Measurements from ENCODE around the gene TMEM52B. TPM values are rescaled to one million over a fixed set of nuclear protein-coding genes. Genes with fewer than 3 reads are reported as not detected.
"Not testable (repeated sequence)": the region's sequence is repeated elsewhere in the genome, so short reads cannot be mapped to it uniquely, and the experiment has no call there.

Gene TMEM52B
- total and polyA plus RNA-seq, 2 donors from 2014 or later, result 25.7 to 292 TPM

DNA sequence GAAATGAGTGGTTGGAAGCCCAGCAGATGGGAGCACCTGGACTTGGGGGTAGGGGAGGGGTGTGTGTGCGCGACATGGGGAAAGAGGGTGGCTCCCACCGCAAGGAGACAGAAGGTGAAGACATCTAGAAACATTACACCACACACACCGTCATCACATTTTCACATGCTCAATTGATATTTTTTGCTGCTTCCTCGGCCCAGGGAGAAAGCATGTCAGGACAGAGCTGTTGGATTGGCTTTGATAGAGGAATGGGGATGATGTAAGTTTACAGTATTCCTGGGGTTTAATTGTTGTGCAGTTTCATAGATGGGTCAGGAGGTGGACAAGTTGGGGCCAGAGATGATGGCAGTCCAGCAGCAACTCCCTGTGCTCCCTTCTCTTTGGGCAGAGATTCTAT is 43.0 kb downstream of the TMEM52B start:
- Histone ChIP-seq H3K9ac (ENCODE audit: low read length in 3 of 3) (no peak overlapping the region), H3K4me3 (ENCODE audit: low read length in 3 of 3) (no peak overlapping the region), H3K36me3 (ENCODE audit: control insufficient read depth in 2 of 3, insufficient read depth in 3 of 3, low read length in 3 of 3) (peaks cover 6 to 54% (median 43%) of the 10 kb centered on the region in 3 donors), H3K4me1 (ENCODE audit: control insufficient read depth in 2 of 3, insufficient read depth in 2 of 3, low read depth in 1 of 3, low read length in 3 of 3) (peaks cover 0 to 8% (median 0%) of the 10 kb centered on the region in 3 donors), H3K9me3 (ENCODE audit: control insufficient read depth in 2 of 3, insufficient read depth in 1 of 3, low read length in 3 of 3) (no peaks in the 10 kb centered on the region), H3K27ac (ENCODE audit: low read depth in 2 of 2, low read length in 2 of 2) (no peak overlapping the region), H3K27me3 (ENCODE audit: control insufficient read depth, insufficient read depth, low read length) (no peaks in the 10 kb centered on the region)
- TF ChIP-seq, protein P1, sequence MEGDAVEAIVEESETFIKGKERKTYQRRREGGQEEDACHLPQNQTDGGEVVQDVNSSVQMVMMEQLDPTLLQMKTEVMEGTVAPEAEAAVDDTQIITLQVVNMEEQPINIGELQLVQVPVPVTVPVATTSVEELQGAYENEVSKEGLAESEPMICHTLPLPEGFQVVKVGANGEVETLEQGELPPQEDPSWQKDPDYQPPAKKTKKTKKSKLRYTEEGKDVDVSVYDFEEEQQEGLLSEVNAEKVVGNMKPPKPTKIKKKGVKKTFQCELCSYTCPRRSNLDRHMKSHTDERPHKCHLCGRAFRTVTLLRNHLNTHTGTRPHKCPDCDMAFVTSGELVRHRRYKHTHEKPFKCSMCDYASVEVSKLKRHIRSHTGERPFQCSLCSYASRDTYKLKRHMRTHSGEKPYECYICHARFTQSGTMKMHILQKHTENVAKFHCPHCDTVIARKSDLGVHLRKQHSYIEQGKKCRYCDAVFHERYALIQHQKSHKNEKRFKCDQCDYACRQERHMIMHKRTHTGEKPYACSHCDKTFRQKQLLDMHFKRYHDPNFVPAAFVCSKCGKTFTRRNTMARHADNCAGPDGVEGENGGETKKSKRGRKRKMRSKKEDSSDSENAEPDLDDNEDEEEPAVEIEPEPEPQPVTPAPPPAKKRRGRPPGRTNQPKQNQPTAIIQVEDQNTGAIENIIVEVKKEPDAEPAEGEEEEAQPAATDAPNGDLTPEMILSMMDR (IDR thresholded peaks at IDR 0.05; ENCODE audit: borderline replicate concordance, extremely low read depth, insufficient read depth), result no peak
- FAIRE-seq (no peak), DNase-seq (no peak)
- intact Hi-C loops (cut with DNase I), result no loop called here

DNA sequence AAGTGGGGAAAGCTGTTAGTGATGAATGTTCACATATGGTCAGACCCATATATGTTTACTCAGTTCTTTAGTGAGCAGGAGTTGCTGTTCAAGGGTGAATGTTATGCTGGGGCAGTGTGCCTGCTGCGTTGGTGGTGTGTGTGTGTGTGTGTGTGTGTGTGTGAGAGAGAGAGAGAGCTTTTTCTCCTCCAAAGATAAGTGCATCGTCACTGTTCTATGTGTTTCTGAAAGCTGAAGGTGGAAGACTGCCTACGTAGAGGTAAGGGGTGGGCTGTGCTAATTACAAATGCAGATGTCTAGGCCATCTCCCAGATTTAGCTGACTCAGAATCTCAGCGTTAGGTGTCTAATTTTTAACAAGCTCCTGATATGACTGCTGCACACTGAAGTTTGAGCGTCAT is 44.4 kb downstream of the TMEM52B start:
- intact Hi-C loops (cut with DNase I), result no loop called here
- Histone ChIP-seq H3K4me3 (ENCODE audit: low read length in 3 of 3) (no peak overlapping the region), H3K9me3 (ENCODE audit: control insufficient read depth in 2 of 3, insufficient read depth in 1 of 3, low read length in 3 of 3) (no peaks in the 10 kb centered on the region), H3K4me1 (ENCODE audit: control insufficient read depth in 2 of 3, insufficient read depth in 2 of 3, low read depth in 1 of 3, low read length in 3 of 3) (peaks cover 0 to 8% (median 0%) of the 10 kb centered on the region in 3 donors), H3K36me3 (ENCODE audit: control insufficient read depth in 2 of 3, insufficient read depth in 3 of 3, low read length in 3 of 3) (peaks cover 6 to 44% (median 40%) of the 10 kb centered on the region in 3 donors), H3K9ac (ENCODE audit: low read length in 3 of 3) (no peak overlapping the region), H3K27me3 (ENCODE audit: control insufficient read depth, insufficient read depth, low read length) (no peaks in the 10 kb centered on the region), H3K27ac (ENCODE audit: low read depth in 2 of 2, low read length in 2 of 2) (no peak overlapping the region)
- FAIRE-seq (no peak), DNase-seq (no peak)
- TF ChIP-seq, protein P1 (IDR thresholded peaks at IDR 0.05; ENCODE audit: borderline replicate concordance, extremely low read depth, insufficient read depth), result no peak

DNA sequence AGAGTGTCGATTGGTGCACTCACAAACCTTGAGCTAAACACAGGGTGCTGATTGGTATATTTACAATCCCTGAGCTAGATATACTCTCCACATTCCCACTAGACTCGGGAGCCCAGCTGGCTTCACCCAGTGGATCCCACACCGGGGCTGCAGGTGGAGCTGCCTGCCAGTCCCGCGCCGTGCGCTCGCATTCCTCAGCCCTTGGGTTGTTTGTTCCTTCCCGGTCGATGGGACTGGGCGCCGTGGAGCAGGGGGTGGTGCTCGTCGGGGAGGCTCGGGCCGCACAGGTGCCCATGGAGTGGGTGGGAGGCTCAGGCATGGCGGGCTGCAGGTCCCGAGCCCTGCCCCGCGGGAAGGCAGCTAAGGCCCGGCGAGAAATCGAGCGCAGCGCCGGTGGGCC is 46.6 kb downstream of the TMEM52B start:
- H3K4me1 ChIP-seq (ENCODE audit: control insufficient read depth in 2 of 3, insufficient read depth in 2 of 3, low read depth in 1 of 3, low read length in 3 of 3); intact Hi-C loops (cut with DNase I); H3K4me3 ChIP-seq (ENCODE audit: low read length in 3 of 3); H3K27ac ChIP-seq (ENCODE audit: low read depth in 2 of 2, low read length in 2 of 2); H3K27me3 ChIP-seq (ENCODE audit: control insufficient read depth, insufficient read depth, low read length); FAIRE-seq; H3K9ac ChIP-seq (ENCODE audit: low read length in 3 of 3); DNase-seq; H3K9me3 ChIP-seq (ENCODE audit: control insufficient read depth in 2 of 3, insufficient read depth in 1 of 3, low read length in 3 of 3): not testable (repeated sequence)
- peaks cover 6 to 32% (median 32%) of the 10 kb centered on the region in 3 donors for H3K36me3 ChIP-seq (ENCODE audit: control insufficient read depth in 2 of 3, insufficient read depth in 3 of 3, low read length in 3 of 3)

DNA sequence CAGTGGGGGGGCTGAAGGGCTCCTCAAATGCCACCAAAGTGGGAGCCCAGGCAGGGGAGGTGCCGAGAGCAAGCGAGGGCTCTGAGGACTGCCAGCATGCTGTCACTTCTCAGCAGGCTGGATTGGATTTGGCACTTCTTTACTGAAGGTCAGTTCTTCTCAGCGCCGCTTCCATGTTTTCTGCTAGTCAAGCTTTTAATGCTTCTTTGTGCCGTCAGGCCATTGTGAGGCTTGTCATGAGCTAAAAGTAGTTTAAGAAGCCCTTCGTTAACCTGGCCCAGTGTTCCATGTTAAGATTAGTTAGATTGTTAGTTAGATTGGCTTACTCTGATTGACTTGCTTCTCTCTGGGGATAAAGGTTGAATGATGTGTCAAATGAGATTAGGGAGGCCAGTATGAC is 47.3 kb downstream of the TMEM52B start:
- intact Hi-C loops (cut with DNase I), result no loop called here
- DNase-seq (no peak), FAIRE-seq (no peak)
- H3K9ac ChIP-seq (ENCODE audit: low read length in 3 of 3), result no peak overlapping the region
- TF ChIP-seq, protein P1 (IDR thresholded peaks at IDR 0.05; ENCODE audit: borderline replicate concordance, extremely low read depth, insufficient read depth), result no peak
- peaks cover 6 to 27% (median 26%) of the 10 kb centered on the region in 3 donors for H3K36me3 ChIP-seq (ENCODE audit: control insufficient read depth in 2 of 3, insufficient read depth in 3 of 3, low read length in 3 of 3)
- H3K4me1 ChIP-seq (ENCODE audit: control insufficient read depth in 2 of 3, insufficient read depth in 2 of 3, low read depth in 1 of 3, low read length in 3 of 3), result no peaks in the 10 kb centered on the region
- H3K9me3 ChIP-seq (ENCODE audit: control insufficient read depth in 2 of 3, insufficient read depth in 1 of 3, low read length in 3 of 3), result no peaks in the 10 kb centered on the region
- no peak overlapping the region for H3K4me3 ChIP-seq (ENCODE audit: low read length in 3 of 3)
- no peak overlapping the region for H3K27ac ChIP-seq (ENCODE audit: low read depth in 2 of 2, low read length in 2 of 2)
- no peaks in the 10 kb centered on the region for H3K27me3 ChIP-seq (ENCODE audit: control insufficient read depth, insufficient read depth, low read length)

Measured in kidney (tissue), 14 donors.